LNCAP (cell line): ENCODE results near the gene ACAP2.

Experiments used
- CTCF ChIP-seq: fragments of 450-650 bp; IDR thresholded peaks from 2 replicates; pipeline ENCODE4 v1.5.1; 2017; ENCODE audit warnings: mild to moderate bottlenecking

Gene ACAP2

GRCh38 chr3:195286115-195286872 is 156.5 kb downstream of the ACAP2 start:
- no peak for TF ChIP-seq CTCF

DNA sequence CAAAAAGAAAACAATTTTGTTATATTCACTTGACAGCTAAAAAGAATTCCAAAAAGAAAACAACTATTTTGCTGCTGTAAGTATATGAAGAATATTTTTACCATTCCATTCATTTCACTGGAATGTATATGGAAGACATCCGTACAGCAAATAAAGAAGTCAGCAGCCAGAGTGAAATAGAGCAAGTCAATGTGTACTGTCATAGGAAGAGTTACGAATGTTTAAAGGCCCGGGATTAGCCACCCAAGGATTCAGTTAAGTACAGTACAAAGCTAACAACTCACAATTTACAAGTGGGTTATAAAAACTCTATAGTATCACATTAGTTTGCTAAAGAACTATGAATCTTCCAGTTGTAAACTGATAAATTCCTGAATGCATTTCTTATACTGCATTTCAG is 157.4 kb downstream of the ACAP2 start:
- TF ChIP-seq CTCF = no peak

- TF ChIP-seq CTCF = no peak
Measured at GRCh38 chr3:195284842-195285241, 158.0 kb downstream of the ACAP2 start.

DNA sequence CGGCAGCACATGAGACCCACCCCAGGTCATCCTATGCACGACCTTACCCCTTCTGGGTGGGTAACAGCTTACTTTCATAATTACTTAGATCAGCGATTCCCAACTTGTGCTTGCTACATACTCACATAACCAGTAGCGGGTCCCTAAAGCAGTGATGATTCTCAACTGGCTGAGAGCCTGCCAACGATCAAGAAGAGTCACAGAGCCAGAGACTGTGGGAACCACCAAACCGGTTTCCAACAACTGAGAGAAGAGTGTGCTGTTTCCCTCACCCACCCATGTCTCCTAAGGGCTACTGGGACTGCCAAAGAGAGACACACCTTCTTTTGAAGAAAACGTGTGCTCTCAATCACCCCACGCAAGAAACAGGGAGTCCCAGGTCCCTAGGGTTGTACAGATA is 159.9 kb downstream of the ACAP2 start:
- no peak for TF ChIP-seq CTCF

DNA sequence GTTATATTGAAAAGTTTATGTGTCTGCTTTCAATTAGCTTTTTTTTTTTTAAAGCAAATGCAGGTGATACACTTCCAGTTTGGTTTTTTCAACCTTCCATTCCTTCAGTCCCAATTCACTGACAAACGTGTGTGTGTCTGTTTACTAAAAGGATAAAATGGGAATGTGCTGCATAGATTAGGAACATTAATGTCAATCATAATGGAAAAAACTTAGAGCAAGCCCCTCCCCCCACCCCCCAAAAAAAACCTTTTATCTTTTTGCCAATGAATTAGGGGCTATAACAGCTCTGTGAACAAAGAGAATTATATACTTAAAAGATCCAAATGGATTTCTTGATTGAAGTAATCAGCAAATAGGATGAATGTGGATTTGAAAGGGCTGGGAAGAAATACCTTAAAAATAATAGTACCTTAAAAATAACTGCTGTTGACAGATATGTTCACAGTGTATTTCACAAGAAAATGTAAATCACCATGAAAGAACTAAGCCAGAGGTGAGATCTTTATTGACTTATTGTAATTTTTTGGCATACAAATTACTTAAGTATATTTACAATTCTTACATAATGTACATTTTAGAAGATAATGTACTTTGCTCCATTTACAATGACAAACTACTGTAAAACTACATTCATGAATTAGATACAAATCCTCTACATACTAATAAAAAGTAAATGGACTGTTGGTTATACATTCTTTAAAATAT is 168.4 kb downstream of the ACAP2 start:
- TF ChIP-seq CTCF = no peak

GRCh38 chr3:195271410-195272243 is 171.2 kb downstream of the ACAP2 start:
- TF ChIP-seq CTCF = peak; percentile 95

GRCh38 chr3:195270817-195271409 is 171.9 kb downstream of the ACAP2 start, which contains the start of gene XXYLT1:
XXYLT1 (minus strand) TSS chr3:195271159; CDS start chr3:195271058, 101 bp downstream.
- TF ChIP-seq CTCF = peak; percentile 75
